Globus pallidus (tissue), 1 donor: Measurements from ENCODE around the gene POU2F1.

ENCODE experiments used
- DNase-seq: peaks from one replicate; pipeline ENCODE4 v3.0.0-alpha.2; 2015; ENCODE audit warnings: low spot score

POU2F1 gene

DNA sequence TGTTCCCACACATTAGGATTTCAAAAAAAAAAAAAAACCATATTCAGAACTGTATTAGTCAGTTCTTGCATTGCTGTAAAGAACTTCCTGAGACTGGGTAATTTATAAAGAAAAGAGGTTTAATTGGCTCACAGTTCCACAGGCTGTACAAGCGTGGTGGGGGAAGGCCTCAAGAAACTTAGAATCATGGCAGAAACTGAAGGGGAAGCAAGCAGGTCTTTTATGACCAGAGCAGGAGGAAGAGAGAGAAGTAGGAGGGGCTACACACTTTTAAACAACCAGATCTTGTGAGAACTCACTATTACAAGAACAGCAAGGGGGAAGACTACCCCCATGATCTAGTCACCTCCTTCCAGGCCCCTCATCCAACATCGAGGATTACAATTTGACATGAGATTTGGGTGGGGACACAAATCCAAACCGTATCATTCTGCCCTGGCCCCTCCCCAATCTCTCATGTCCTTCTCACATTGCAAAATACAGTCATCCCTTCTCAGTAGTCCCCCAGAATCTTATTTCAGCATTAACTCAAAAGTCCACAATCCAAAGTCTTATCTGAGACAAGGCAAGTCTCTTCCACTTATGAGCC lies 51.8 kb downstream of the POU2F1 start:
- no peak for DNase-seq

GRCh38 chr1:167273027-167273800 lies 52.5 kb downstream of the POU2F1 start:
- no peak for DNase-seq

GRCh38 chr1:167274061-167274460 lies 53.4 kb downstream of the POU2F1 start:
- DNase-seq, result no peak

- no peak for DNase-seq
Measured at GRCh38 chr1:167276969-167277368, 56.3 kb downstream of the POU2F1 start.

DNA sequence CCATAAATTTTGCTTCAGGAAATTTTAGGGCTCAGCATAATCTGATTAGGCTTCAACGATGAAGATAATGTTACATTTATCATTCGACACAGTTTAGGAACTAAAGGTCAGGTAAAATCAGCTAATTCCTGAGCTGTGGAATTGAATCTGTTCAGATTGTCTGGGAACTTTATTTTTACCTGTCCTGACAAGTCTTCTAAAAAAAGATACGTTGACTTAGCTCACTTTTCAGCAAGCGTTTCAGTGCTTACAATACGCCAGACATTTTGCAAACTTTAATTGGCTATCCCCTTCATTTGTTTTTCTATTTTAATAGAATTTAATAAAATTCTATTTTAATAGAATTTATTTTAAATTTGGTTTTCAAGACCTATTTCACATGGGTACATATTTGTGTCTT lies 57.8 kb downstream of the POU2F1 start:
- DNase-seq, result no peak

DNA sequence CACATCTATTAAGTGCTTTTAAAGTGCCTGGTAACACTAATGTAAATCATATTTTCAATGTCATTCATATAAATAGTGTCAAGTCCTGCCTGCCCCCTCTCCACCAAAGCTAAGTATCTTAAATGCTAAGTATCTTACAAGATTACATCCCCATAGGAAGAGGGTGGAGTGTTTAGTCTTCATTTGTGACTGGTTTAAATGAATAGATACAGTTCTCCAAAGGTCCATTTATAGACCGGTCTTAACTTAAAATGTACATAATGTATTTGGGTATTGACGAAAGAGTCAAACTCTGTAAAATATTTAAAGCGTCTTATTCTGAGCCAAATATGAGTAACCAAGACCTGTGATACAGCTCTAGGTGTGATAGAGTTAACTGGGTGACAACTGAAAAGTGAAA lies 60.2 kb downstream of the POU2F1 start:
- DNase-seq, result no peak

GRCh38 chr1:167288390-167289074 lies 67.8 kb downstream of the POU2F1 start:
- DNase-seq, result no peak

DNA sequence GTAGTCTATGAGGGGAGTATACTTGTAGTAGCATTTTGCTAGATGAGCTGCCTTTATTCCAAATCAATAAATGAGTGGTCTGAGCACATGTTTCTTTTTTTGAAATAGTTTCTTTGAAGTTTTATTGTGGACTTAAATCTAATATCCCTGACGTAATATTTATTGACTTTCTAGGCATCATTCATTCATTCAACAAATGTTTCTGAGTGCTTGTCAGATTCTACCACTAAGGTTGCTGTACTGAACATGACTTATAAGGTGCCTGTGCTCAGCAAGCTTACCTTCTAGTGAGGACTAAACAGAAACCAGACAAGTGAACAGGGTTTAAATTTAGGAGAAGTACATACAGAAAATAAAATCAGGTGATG lies 68.4 kb downstream of the POU2F1 start:
- no peak for DNase-seq

GRCh38 chr1:167289966-167290365 lies 69.3 kb downstream of the POU2F1 start:
- DNase-seq, result no peak

DNA sequence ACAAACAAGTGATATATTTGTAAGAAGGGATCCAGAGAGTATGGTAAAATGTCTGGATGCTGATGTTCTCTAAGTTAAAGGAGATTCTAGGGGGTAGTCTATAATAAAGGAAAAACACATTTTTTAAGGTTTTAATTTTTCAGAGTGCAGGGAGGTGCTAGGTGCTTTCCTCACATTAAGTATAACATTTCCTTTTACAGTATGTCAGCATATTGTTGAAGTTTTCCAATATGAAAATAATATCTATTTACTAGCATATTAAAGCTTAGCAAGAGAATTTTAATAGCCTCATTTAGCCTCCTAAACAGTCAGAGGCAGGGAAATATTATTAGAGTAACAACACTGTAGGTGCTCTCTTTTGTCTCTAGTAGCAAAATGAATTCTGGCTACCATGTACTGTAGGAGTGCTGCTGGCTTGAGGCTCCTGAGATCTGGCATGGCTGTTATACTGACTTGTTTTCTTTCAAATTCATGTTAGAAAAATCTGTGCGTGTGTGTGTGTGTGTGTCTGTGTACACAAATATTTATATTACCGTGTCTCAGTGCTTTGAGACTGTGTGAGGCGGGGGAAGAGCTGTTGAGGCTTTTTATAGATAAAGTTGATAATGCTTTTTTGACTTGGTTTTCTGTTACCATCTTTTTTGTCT lies 71.0 kb downstream of the POU2F1 start:
- no peak for DNase-seq

GRCh38 chr1:167292216-167292615 lies 71.5 kb downstream of the POU2F1 start:
- DNase-seq, result no peak

- no peak for DNase-seq
Measured at GRCh38 chr1:167293057-167293456, 72.4 kb downstream of the POU2F1 start.

DNA sequence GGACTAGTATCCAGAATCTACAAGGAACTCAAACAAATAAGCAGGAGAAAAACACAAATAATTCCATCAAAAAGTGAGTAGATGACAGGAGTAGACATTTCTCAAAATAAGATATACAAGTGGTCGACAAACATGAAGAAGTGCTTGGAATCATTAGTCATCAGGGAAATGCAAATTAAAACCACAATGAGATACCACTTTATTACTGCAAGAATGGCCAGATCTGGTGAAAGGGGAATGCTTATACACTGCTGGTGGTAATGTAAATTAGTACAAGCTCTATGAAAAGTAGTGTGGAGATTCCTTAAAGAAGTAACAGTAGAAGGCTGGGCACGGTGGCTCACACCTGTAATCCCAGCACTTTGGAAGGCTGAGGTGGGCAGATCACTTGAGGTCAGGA lies 73.8 kb downstream of the POU2F1 start:
- DNase-seq, result no peak

- DNase-seq, result no peak
Measured at GRCh38 chr1:167297222-167298214, 76.8 kb downstream of the POU2F1 start.

- DNase-seq, result no peak
Measured at GRCh38 chr1:167298325-167298724, 77.6 kb downstream of the POU2F1 start.

GRCh38 chr1:167301355-167301754 lies 80.7 kb downstream of the POU2F1 start:
- DNase-seq, result no peak

DNA sequence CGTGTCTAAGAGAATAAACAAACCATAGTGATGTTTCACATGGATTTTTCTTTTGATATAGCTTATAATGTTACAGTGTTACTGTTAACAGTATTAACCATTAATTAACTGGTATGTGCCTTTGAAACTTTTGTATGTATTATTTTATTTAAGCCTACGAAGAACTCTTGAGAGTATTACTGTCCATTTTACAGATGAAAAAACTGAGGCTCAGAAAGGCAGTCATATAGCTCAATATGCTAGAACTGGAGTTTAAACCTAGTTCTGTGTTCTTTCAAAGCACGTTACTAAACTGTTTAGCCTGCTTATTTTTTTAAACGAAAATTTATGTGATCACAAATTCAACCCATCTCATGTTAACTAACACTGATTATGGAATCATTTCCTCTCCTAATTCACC lies 83.5 kb downstream of the POU2F1 start:
- DNase-seq, result no peak

- DNase-seq, result no peak
Measured at GRCh38 chr1:167305059-167305705, 84.5 kb downstream of the POU2F1 start.

DNA sequence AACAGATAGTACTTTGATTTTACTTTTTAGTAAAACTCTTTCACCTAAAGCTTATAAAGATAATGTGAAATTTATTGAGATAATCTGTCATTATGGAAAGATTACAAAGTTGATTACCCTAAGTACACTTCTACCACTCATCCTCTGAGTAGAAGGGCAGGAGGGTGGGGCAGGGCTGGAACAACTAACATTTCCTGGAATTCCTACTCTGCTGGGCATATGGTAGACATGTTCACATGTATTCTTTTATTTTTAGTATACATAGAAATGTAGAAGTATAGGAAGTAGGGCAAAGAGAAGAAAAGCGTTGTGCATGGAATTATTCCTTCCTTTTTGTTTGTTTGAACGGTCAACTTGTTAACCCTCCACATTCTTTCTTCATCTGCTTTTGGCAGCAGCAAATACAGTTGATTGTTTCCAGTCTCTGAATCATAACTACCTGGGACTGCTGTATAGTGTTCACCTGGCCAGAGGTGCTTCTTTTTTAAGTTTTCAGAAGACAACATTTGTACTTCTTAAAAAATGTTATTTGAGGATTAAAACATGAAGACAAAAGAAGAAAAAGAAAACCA lies 85.1 kb downstream of the POU2F1 start:
- no peak for DNase-seq

GRCh38 chr1:167310732-167311131 lies 90.0 kb downstream of the POU2F1 start:
- DNase-seq, result no peak

GRCh38 chr1:167312871-167313270 lies 92.2 kb downstream of the POU2F1 start:
- no peak for DNase-seq
